Body of pancreas (tissue), 4 donors: ENCODE measurements around the gene UGDH.

Experiments used
- POLR2A ChIP-seq, 3 donors: fragments of 450-650 bp; IDR thresholded peaks; one replicate each; pipeline ENCODE4 v1.6.1; 2016; ENCODE audit warnings: antibody characterized with exemption in 3 of 3, mild to moderate bottlenecking in 2 of 3
- TF ChIP-seq, protein P1 (sequence below), 7 experiments: fragments of 450-650 bp in 4 of 7; fragments of 200-600 bp in 3 of 7; sonication (generic) in 3 of 7; IDR thresholded peaks; one replicate each; pipeline ENCODE4 v1.5.1; 2016 to 2019; ENCODE audit warnings: antibody characterized with exemption in 7 of 7

- TF ChIP-seq, protein P1, sequence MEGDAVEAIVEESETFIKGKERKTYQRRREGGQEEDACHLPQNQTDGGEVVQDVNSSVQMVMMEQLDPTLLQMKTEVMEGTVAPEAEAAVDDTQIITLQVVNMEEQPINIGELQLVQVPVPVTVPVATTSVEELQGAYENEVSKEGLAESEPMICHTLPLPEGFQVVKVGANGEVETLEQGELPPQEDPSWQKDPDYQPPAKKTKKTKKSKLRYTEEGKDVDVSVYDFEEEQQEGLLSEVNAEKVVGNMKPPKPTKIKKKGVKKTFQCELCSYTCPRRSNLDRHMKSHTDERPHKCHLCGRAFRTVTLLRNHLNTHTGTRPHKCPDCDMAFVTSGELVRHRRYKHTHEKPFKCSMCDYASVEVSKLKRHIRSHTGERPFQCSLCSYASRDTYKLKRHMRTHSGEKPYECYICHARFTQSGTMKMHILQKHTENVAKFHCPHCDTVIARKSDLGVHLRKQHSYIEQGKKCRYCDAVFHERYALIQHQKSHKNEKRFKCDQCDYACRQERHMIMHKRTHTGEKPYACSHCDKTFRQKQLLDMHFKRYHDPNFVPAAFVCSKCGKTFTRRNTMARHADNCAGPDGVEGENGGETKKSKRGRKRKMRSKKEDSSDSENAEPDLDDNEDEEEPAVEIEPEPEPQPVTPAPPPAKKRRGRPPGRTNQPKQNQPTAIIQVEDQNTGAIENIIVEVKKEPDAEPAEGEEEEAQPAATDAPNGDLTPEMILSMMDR (IDR thresholded peaks at IDR 0.05) = no peak
- no peak for TF ChIP-seq POLR2A (IDR thresholded peaks at IDR 0.05)
Observed at GRCh38 chr4:39539089-39539611, 11.9 kb upstream of the UGDH start.
